Lower lobe of right lung (tissue), 2 donors: Measurements from ENCODE around the gene TLN1. TPM values are rescaled to one million over a fixed set of nuclear protein-coding genes. Genes with fewer than 3 reads are reported as not detected.
A peak's percentile ranks its signal among the peaks of the same experiment; 100 is the strongest.

Source experiments
- ATAC-seq, 2 donors: fragments of 200-7000 bp; cut with Tn5 transposase; one replicate each; pipeline ENCODE4 v1.9.1; 2020 to 2022; ENCODE audit warnings: mild to moderate bottlenecking in 2 of 2, moderate library complexity in 2 of 2
- DNase-seq: peaks from one replicate; pipeline ENCODE4 v3.0.0-alpha.2; 2020
- H3K27ac ChIP-seq: fragments of 200-600 bp; one replicate; pipeline ENCODE4 v1.8.0; 2022
- H3K27me3 ChIP-seq: fragments of 200-600 bp; one replicate; pipeline ENCODE4 v1.8.0; 2022; ENCODE audit warnings: low read depth
- H3K36me3 ChIP-seq: fragments of 200-600 bp; one replicate; pipeline ENCODE4 v1.8.0; 2022; ENCODE audit warnings: mild to moderate bottlenecking
- H3K4me1 ChIP-seq: fragments of 200-600 bp; one replicate; pipeline ENCODE4 v1.8.0; 2022
- H3K4me3 ChIP-seq: fragments of 200-600 bp; one replicate; pipeline ENCODE4 v1.8.0; 2022; ENCODE audit warnings: mild to moderate bottlenecking
- H3K9me3 ChIP-seq: fragments of 200-600 bp; one replicate; pipeline ENCODE4 v1.8.0; 2022
- CTCF ChIP-seq: fragments of 200-600 bp; IDR thresholded peaks from one replicate; pipeline ENCODE4 v1.8.0; 2022; ENCODE audit warnings: antibody characterized with exemption, mild to moderate bottlenecking
- intact Hi-C: fragments of 100-400 bp; cut with DNase I; formaldehyde crosslinking; loops from one replicate; pipeline ENCODE4 v1.11.0; 2022
- total RNA-seq: library from RNA; stranded (reverse); fragmentation: NEBNext Ultra II Directional; extraction: Animal tissue kit (Norgen Biotek cat#: 25700); gene quantifications from one replicate; pipeline ENCODE4 v1.2.1, GENCODE V29; 2021
- donor health status: DM: no; HTN: yes; CAD: no; lungs with severe emphysema.

TLN1 gene
- total RNA-seq, 1 donor from 2014 or later = 406 TPM

- intact Hi-C loops = no loop called here
Observed at GRCh38 chr9:35723426-35723825, 8.6 kb downstream of the TLN1 start.

GRCh38 chr9:35719546-35719945, 12.4 kb downstream of the TLN1 start:
- DNase-seq (no peak), ATAC-seq (no peak)
- H3K4me1 ChIP-seq = no peaks in the 10 kb centered on the region
- intact Hi-C loops = no loop called here
- H3K27ac ChIP-seq = no peak overlapping the region
- peaks cover 100% of the 10 kb centered on the region for H3K36me3 ChIP-seq
- H3K27me3 ChIP-seq = no peaks in the 10 kb centered on the region
- H3K9me3 ChIP-seq = no peaks in the 10 kb centered on the region
- H3K4me3 ChIP-seq = no peak overlapping the region
- TF ChIP-seq CTCF = no peak

More at GRCh38 chr9:35723426-35723825, 8.6 kb downstream of the TLN1 start:
- no peaks in the 10 kb centered on the region for H3K27me3 ChIP-seq
- ATAC-seq = no peak
- H3K4me1 ChIP-seq = peaks cover 27% of the 10 kb centered on the region
- no peak for DNase-seq
- no peak for TF ChIP-seq CTCF
- H3K36me3 ChIP-seq = peaks cover 84% of the 10 kb centered on the region
- no peaks in the 10 kb centered on the region for H3K9me3 ChIP-seq
- no peak overlapping the region for H3K4me3 ChIP-seq
- no peak overlapping the region for H3K27ac ChIP-seq

GRCh38 chr9:35718721-35719511, 13.1 kb downstream of the TLN1 start:
- ATAC-seq = peak in 1 of 2 donors; percentile 34
- H3K4me1 ChIP-seq = no peaks in the 10 kb centered on the region
- no peak overlapping the region for H3K4me3 ChIP-seq
- no peaks in the 10 kb centered on the region for H3K9me3 ChIP-seq
- no peaks in the 10 kb centered on the region for H3K27me3 ChIP-seq
- no peak for DNase-seq
- intact Hi-C loops = no loop called here
- peaks cover 100% of the 10 kb centered on the region for H3K36me3 ChIP-seq
- no peak overlapping the region for H3K27ac ChIP-seq
- no peak for TF ChIP-seq CTCF

GRCh38 chr9:35717132-35717870, 14.7 kb downstream of the TLN1 start:
- no peak for TF ChIP-seq CTCF
- Histone ChIP-seq H3K27ac (no peak overlapping the region), H3K36me3 (peaks cover 100% of the 10 kb centered on the region), H3K9me3 (no peaks in the 10 kb centered on the region), H3K27me3 (no peaks in the 10 kb centered on the region), H3K4me1 (no peaks in the 10 kb centered on the region), H3K4me3 (no peak overlapping the region)
- ATAC-seq (no peak), DNase-seq (no peak)
- intact Hi-C loops = no loop called here

- Histone ChIP-seq H3K9me3 (no peaks in the 10 kb centered on the region), H3K36me3 (peaks cover 100% of the 10 kb centered on the region), H3K27ac (no peak overlapping the region), H3K27me3 (no peaks in the 10 kb centered on the region), H3K4me1 (no peaks in the 10 kb centered on the region), H3K4me3 (no peak overlapping the region)
- no peak for TF ChIP-seq CTCF
- no peak for ATAC-seq
- intact Hi-C loops = no loop called here
- DNase-seq = no peak
Observed at GRCh38 chr9:35716230-35716629, 15.8 kb downstream of the TLN1 start.
